ENCODE results near the gene FRAS1. TPM values are rescaled to one million over a fixed set of nuclear protein-coding genes. Genes with fewer than 3 reads are reported as not detected.
"Not testable (repeated sequence)": the region's sequence is repeated elsewhere in the genome, so short reads cannot be mapped to it uniquely, and the experiment has no call there.

FRAS1 gene
- total RNA-seq, 1 donor from 2014 or later: 8.8 TPM

GRCh38 chr4:78247536-78248285 is 190.6 kb downstream of the FRAS1 start:
- Histone ChIP-seq H3K27me3 (no peaks in the 10 kb centered on the region), H3K4me1 (peaks cover 10% of the 10 kb centered on the region), H3K4me3 (no peak overlapping the region), H3K27ac (no peak overlapping the region), H3K9me3 (peaks cover 2% of the 10 kb centered on the region), H3K36me3 (no peaks in the 10 kb centered on the region)
- intact Hi-C loops (cut with DNase I): no loop called here
- no peak for DNase-seq (ENCODE audit: extremely low spot score in 2 of 2)
- TF ChIP-seq POLR2AphosphoS5 (IDR thresholded peaks at IDR 0.05; ENCODE audit: insufficient read depth in 1 of 2, low read depth in 1 of 2) (no peak), POLR2A (IDR thresholded peaks at IDR 0.05) (no peak)
- TF ChIP-seq, protein P1, sequence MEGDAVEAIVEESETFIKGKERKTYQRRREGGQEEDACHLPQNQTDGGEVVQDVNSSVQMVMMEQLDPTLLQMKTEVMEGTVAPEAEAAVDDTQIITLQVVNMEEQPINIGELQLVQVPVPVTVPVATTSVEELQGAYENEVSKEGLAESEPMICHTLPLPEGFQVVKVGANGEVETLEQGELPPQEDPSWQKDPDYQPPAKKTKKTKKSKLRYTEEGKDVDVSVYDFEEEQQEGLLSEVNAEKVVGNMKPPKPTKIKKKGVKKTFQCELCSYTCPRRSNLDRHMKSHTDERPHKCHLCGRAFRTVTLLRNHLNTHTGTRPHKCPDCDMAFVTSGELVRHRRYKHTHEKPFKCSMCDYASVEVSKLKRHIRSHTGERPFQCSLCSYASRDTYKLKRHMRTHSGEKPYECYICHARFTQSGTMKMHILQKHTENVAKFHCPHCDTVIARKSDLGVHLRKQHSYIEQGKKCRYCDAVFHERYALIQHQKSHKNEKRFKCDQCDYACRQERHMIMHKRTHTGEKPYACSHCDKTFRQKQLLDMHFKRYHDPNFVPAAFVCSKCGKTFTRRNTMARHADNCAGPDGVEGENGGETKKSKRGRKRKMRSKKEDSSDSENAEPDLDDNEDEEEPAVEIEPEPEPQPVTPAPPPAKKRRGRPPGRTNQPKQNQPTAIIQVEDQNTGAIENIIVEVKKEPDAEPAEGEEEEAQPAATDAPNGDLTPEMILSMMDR (IDR thresholded peaks at IDR 0.05): no peak

DNA sequence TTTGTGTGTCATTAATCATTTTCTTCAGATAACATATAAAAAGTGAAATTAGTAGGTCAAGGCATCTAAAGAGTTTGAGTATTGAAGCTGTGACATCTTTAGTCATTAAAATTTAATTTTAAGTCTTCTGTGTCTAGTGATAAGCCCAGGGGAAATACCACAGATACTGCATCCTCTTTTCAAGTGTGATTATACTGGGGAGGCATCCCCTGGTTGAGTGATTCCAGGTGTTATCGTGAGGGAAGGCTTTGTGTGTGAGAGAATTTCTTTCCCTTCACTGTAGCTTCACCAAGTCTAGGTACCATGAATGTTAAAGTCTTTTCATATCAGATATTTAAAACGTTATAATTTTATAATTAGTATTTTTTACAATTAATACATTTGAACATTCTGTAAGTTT is 193.4 kb downstream of the FRAS1 start:
- Histone ChIP-seq H3K36me3 (no peaks in the 10 kb centered on the region), H3K27ac (no peak overlapping the region), H3K9me3 (peaks cover 8% of the 10 kb centered on the region), H3K4me3 (no peak overlapping the region), H3K27me3 (no peaks in the 10 kb centered on the region), H3K4me1 (peaks cover 10% of the 10 kb centered on the region)
- intact Hi-C loops (cut with DNase I): no loop called here
- no peak for DNase-seq (ENCODE audit: extremely low spot score in 2 of 2)
- TF ChIP-seq POLR2AphosphoS5 (IDR thresholded peaks at IDR 0.05; ENCODE audit: insufficient read depth in 1 of 2, low read depth in 1 of 2) (no peak), POLR2A (IDR thresholded peaks at IDR 0.05) (no peak)
- TF ChIP-seq, protein P1 (IDR thresholded peaks at IDR 0.05): no peak

DNA sequence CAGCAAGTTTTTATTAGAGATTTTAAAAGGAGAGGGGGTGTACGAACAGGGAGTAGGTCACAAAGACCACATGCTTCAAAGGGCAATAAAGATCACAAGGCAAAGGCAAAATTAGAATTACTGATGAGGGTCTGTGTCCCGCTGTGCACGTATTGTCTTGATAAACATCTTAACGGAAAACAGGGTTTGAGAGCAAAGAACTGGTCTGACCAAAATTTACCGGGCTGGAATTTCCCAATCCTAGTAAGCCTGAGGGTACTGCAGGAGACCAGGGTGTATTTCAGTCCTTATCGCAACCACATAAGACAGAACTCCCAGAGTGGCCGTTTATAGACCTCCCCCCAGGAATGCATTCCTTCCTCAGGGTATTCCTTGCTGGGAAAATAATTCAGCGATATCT is 195.7 kb downstream of the FRAS1 start:
- DNase-seq (ENCODE audit: extremely low spot score in 2 of 2); intact Hi-C loops (cut with DNase I); H3K27me3 ChIP-seq; H3K4me3 ChIP-seq; H3K27ac ChIP-seq; H3K36me3 ChIP-seq; H3K4me1 ChIP-seq; H3K9me3 ChIP-seq: not testable (repeated sequence)

DNA sequence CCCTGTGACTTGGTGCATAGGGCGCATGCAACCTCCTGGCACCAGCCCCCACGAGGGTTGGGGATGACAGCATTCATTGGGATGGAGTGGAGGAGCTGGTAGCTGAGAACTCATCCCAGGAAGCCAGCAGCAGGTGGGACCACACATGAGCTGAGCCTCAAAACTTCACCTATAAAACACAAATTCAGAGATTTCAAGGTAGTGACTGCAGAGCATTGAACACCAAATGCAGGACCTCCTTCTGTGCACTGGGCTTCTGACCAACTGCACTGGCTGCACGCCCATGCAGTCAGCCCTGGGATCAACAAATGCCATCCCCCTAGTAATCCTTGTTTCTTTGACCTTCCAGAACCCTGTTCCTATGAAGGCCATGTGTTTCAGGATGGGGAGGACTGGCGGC is 197.8 kb downstream of the FRAS1 start:
- DNase-seq (ENCODE audit: extremely low spot score in 2 of 2): no peak
- no peaks in the 10 kb centered on the region for H3K27me3 ChIP-seq
- H3K9me3 ChIP-seq: peaks cover 8% of the 10 kb centered on the region
- TF ChIP-seq POLR2A (IDR thresholded peaks at IDR 0.05): no peak
- intact Hi-C loops (cut with DNase I): no loop called here
- no peaks in the 10 kb centered on the region for H3K36me3 ChIP-seq
- no peak overlapping the region for H3K27ac ChIP-seq
- no peak overlapping the region for H3K4me3 ChIP-seq
- no peaks in the 10 kb centered on the region for H3K4me1 ChIP-seq

- TF ChIP-seq POLR2AphosphoS5 (IDR thresholded peaks at IDR 0.05; ENCODE audit: insufficient read depth in 1 of 2, low read depth in 1 of 2) (no peak), POLR2A (IDR thresholded peaks at IDR 0.05) (no peak)
- TF ChIP-seq, protein P1 (IDR thresholded peaks at IDR 0.05): no peak
- H3K27ac ChIP-seq: no peak overlapping the region
- H3K27me3 ChIP-seq: no peaks in the 10 kb centered on the region
- peaks cover 0 to 5% of the 10 kb centered on the region in 2 donors for H3K36me3 ChIP-seq
- no peak overlapping the region for H3K4me3 ChIP-seq
- H3K4me1 ChIP-seq: no peaks in the 10 kb centered on the region
- no peak for DNase-seq (ENCODE audit: extremely low spot score in 2 of 2)
- intact Hi-C loops (cut with DNase I): no loop called here
- H3K9me3 ChIP-seq: no peaks in the 10 kb centered on the region
Measured at GRCh38 chr4:78265006-78265405, 207.9 kb downstream of the FRAS1 start.

GRCh38 chr4:78267790-78268189 is 210.7 kb downstream of the FRAS1 start:
- Histone ChIP-seq H3K27me3 (no peaks in the 10 kb centered on the region), H3K4me3 (no peak overlapping the region), H3K4me1 (no peaks in the 10 kb centered on the region), H3K27ac (no peak overlapping the region), H3K36me3 (peaks cover 0 to 5% of the 10 kb centered on the region in 2 donors), H3K9me3 (no peaks in the 10 kb centered on the region)
- TF ChIP-seq POLR2A (IDR thresholded peaks at IDR 0.05) (no peak), POLR2AphosphoS5 (IDR thresholded peaks at IDR 0.05; ENCODE audit: insufficient read depth in 1 of 2, low read depth in 1 of 2) (no peak)
- TF ChIP-seq, protein P1 (IDR thresholded peaks at IDR 0.05): no peak
- no peak for DNase-seq (ENCODE audit: extremely low spot score in 2 of 2)
- intact Hi-C loops (cut with DNase I): no loop called here

All from vagina (tissue), 2 donors.